ENCODE measurements around the gene TRAM2.

DNA sequence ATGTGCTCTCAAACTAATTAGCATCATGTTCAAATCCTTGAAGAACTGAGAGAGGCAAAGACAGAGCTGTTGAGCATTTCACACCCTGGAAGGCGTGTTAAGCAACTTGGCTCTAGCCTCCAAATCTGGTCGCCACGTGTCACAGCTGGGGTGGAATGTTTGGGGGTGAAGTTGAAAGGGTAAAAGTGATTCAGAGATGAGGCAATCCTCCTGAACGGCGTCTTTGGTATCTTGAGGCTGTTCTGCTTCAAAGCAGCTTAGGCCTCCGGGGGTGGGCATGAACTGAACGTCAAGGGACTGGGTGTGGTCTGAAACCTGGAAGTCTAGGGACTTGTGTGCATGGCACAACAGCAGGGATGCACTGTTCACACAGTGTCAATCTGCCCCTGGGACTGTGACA lies 62.3 kb downstream of the TRAM2 start:
- TF ChIP-seq, protein P1, sequence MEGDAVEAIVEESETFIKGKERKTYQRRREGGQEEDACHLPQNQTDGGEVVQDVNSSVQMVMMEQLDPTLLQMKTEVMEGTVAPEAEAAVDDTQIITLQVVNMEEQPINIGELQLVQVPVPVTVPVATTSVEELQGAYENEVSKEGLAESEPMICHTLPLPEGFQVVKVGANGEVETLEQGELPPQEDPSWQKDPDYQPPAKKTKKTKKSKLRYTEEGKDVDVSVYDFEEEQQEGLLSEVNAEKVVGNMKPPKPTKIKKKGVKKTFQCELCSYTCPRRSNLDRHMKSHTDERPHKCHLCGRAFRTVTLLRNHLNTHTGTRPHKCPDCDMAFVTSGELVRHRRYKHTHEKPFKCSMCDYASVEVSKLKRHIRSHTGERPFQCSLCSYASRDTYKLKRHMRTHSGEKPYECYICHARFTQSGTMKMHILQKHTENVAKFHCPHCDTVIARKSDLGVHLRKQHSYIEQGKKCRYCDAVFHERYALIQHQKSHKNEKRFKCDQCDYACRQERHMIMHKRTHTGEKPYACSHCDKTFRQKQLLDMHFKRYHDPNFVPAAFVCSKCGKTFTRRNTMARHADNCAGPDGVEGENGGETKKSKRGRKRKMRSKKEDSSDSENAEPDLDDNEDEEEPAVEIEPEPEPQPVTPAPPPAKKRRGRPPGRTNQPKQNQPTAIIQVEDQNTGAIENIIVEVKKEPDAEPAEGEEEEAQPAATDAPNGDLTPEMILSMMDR (IDR thresholded peaks at IDR 0.05; ENCODE audit: low read depth, low read length): no peak
- no peak for TF ChIP-seq EZH2phosphoT487 (IDR thresholded peaks at IDR 0.05; ENCODE audit: low read depth)

All from OCI-LY3 (cell line).